ENCODE results near the gene CACUL1. TPM values are rescaled to one million over a fixed set of nuclear protein-coding genes. Genes with fewer than 3 reads are reported as not detected.
"Not testable (repeated sequence)": the region's sequence is repeated elsewhere in the genome, so short reads cannot be mapped to it uniquely, and the experiment has no call there.

CACUL1 gene
- total and polyA plus RNA-seq, 4 donors, result 5.3 to 48.7 (median 23.9) TPM

DNA sequence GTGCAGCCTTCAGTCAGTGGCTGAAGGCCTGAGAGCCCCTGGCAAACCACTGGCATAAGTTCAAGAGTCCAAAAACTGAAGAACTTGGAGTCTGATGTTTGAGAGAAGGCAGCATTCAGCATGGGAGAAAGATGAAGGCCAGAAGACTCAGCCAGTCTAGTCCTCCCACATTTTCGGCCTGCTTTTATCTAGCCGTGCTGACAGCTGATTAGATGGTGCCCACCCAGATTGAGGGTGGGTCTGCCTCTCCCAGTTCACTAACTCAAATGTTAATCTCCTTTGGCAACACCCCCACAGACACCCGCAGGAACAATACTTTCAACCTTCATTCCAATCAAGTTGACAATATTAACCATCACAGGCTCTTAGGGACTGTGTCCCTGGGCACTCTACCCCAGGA is 83.5 kb downstream of the CACUL1 start:
- intact Hi-C loops (cut with DNase I); H3K27me3 ChIP-seq (ENCODE audit: control insufficient read depth in 1 of 2, insufficient read depth in 2 of 2, low read length in 1 of 2); H3K36me3 ChIP-seq (ENCODE audit: control insufficient read depth in 1 of 2, insufficient read depth in 2 of 2, low read length in 1 of 2); ATAC-seq (ENCODE audit: low FRiP score); H3K27ac ChIP-seq (ENCODE audit: low read depth in 1 of 2, low read length in 2 of 2); H3K9me3 ChIP-seq (ENCODE audit: control insufficient read depth, low read length); H3K4me1 ChIP-seq (ENCODE audit: control insufficient read depth in 1 of 2, insufficient read depth in 2 of 2, low read length in 2 of 2); H3K4me3 ChIP-seq (ENCODE audit: low read length in 2 of 2); DNase-seq: not testable (repeated sequence)
- 67 to 87% methylated on average over 3 of the region's 3 CpGs for WGBS, 2 donors

DNA sequence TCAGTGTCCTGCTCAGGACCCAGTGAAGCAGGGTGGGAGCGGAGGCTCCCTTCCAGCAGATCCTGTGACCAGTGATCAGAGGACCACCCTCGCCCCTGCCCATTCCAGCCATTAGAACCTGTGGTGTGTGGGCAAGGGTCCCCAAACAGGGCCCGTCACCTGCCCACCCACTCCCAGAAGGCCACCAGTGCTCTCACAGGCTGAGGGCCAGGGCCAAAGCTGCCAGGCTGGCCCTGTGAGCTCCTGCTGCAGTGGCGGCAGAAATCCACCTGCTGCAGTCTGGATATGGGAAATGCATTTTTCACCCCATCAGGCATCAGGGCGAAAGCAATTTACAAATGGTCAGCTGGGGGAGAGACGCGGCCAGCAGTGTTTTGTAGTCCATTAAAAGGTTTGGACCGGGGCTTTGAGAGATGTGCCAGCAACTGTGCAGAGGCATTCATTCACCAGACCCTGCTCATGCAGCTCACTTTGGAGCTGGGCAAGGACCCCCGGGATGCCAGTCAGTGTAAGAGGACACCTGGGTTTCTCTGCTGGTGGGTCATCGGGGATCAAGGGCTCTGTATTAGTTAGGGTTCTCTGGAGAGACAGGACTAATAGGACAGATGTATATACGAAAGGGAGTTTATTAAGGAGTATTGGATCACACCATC is 84.2 kb downstream of the CACUL1 start:
- ATAC-seq (ENCODE audit: low FRiP score) (no peak), DNase-seq (no peak)
- WGBS, 2 donors, result 91 to 92% methylated on average over 11 of the region's 11 CpGs
- H3K9me3 ChIP-seq (ENCODE audit: control insufficient read depth, low read length), result no peaks in the 10 kb centered on the region
- H3K4me3 ChIP-seq (ENCODE audit: low read length in 2 of 2), result no peak overlapping the region
- intact Hi-C loops (cut with DNase I), result no loop called here
- no peak overlapping the region for H3K27ac ChIP-seq (ENCODE audit: low read depth in 1 of 2, low read length in 2 of 2)
- H3K4me1 ChIP-seq (ENCODE audit: control insufficient read depth in 1 of 2, insufficient read depth in 2 of 2, low read length in 2 of 2), result no peaks in the 10 kb centered on the region
- no peaks in the 10 kb centered on the region for H3K27me3 ChIP-seq (ENCODE audit: control insufficient read depth in 1 of 2, insufficient read depth in 2 of 2, low read length in 1 of 2)
- H3K36me3 ChIP-seq (ENCODE audit: control insufficient read depth in 1 of 2, insufficient read depth in 2 of 2, low read length in 1 of 2), result peaks cover 0 to 6% of the 10 kb centered on the region in 2 donors

DNA sequence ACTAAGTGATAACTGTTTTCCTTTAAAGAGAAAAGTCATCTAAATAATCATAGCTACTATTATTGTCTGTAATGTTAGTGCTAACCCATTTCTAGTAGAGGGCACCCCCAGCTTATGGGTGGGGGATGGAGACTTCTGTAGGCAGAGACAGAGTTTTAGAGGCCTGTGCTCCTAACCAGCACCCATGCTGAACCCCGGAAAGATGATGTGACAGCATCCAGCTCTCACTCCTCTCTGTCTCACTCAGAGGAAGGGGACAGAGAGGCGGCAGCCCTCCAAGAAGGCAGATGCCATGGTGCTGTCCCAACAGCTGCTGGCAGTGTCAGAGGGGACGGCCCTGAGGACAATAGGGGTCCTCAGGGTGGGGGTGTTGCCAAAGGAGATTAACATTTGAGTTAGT is 84.9 kb downstream of the CACUL1 start:
- H3K27me3 ChIP-seq (ENCODE audit: control insufficient read depth in 1 of 2, insufficient read depth in 2 of 2, low read length in 1 of 2), result no peaks in the 10 kb centered on the region
- H3K4me3 ChIP-seq (ENCODE audit: low read length in 2 of 2), result no peak overlapping the region
- ATAC-seq (ENCODE audit: low FRiP score) (no peak), DNase-seq (no peak)
- no peak overlapping the region for H3K27ac ChIP-seq (ENCODE audit: low read depth in 1 of 2, low read length in 2 of 2)
- H3K9me3 ChIP-seq (ENCODE audit: control insufficient read depth, low read length), result no peaks in the 10 kb centered on the region
- no peaks in the 10 kb centered on the region for H3K4me1 ChIP-seq (ENCODE audit: control insufficient read depth in 1 of 2, insufficient read depth in 2 of 2, low read length in 2 of 2)
- peaks cover 0 to 4% of the 10 kb centered on the region in 2 donors for H3K36me3 ChIP-seq (ENCODE audit: control insufficient read depth in 1 of 2, insufficient read depth in 2 of 2, low read length in 1 of 2)
- 62 to 64% methylated on average over 3 of the region's 3 CpGs for WGBS, 2 donors
- intact Hi-C loops (cut with DNase I), result no loop called here

DNA sequence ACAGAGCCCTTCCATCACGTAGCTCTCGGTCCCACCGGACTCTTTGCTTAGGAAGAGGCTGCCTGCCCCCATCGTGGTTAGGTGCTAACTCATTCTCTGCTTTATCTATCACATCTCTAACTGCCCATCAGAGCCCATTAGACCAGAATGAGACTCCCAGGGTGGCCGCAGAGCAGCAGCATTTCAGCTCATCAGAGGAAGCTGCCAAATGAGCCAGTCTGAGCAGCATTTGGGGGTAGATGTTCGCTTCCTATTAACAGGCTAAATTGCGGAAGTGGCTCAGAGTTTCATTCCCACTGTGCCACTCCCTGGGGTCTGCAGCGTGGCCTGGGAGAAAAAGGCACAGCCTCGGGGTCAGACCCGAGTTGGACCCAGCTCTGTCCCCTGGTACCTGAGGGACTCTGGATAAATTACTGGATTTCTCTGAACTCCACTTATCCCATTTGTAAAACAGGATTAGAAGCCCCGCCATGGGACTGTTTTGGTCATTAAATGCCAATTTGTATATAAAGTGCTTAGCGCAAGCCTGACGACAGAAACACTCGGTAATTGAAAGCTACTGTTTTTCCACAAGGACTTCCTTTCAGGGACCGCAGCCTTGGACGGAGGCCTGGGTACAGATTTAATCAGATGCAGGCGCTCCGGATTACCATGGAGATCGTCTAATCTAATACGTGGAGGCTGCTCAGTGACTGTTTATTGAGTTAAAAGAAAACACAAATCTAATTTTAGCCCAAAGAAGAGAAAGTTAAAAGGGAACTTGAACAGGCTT is 85.6 kb downstream of the CACUL1 start:
- peak in 1 of 2 donors; percentile 66 for DNase-seq
- no peaks in the 10 kb centered on the region for H3K4me1 ChIP-seq (ENCODE audit: control insufficient read depth in 1 of 2, insufficient read depth in 2 of 2, low read length in 2 of 2)
- H3K27me3 ChIP-seq (ENCODE audit: control insufficient read depth in 1 of 2, insufficient read depth in 2 of 2, low read length in 1 of 2), result no peaks in the 10 kb centered on the region
- ATAC-seq (ENCODE audit: low FRiP score), result peak; percentile 51
- no peaks in the 10 kb centered on the region for H3K9me3 ChIP-seq (ENCODE audit: control insufficient read depth, low read length)
- 22 to 23% methylated on average over 20 of the region's 20 CpGs for WGBS, 2 donors
- no peak overlapping the region for H3K27ac ChIP-seq (ENCODE audit: low read depth in 1 of 2, low read length in 2 of 2)
- no peaks in the 10 kb centered on the region for H3K36me3 ChIP-seq (ENCODE audit: control insufficient read depth in 1 of 2, insufficient read depth in 2 of 2, low read length in 1 of 2)
- H3K4me3 ChIP-seq (ENCODE audit: low read length in 2 of 2), result no peak overlapping the region
- intact Hi-C loops (cut with DNase I), result no loop called here

DNA sequence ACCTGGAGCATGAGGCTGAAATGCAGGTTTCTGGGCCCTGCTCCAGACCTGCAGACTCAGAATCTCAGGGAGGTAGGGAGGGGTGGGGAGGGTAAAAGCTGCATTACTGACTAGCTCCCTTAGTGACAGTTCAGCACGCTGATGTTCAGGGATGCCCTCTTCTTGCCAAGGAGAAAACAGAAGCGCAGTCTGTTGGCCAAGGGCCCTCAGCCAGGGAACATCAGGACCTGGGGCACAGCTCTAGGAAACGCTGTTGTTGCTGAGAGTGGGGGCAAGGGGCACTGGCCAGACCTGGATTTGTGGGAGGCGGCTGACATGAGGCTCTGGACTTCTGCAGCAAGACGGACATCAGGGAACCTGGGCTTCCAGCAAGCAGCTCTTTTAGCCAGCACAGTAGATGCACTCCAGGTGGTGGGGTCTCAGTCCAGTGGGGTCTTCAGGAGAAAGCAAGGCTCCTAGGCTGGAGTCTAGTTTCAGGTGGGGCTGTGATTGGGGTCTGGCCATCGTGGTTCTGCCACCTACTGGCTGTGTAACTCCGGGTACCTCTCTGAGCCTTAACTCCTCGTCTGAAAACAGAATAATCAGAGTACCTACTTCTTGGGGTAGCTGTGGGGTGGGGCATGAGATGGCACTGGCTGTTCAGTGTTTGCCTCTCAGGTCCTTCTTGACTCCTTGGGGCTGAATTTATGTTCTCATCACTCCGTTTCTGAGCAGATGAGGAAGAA is 86.4 kb downstream of the CACUL1 start:
- Histone ChIP-seq H3K36me3 (ENCODE audit: control insufficient read depth in 1 of 2, insufficient read depth in 2 of 2, low read length in 1 of 2) (no peaks in the 10 kb centered on the region), H3K4me1 (ENCODE audit: control insufficient read depth in 1 of 2, insufficient read depth in 2 of 2, low read length in 2 of 2) (no peaks in the 10 kb centered on the region), H3K27me3 (ENCODE audit: control insufficient read depth in 1 of 2, insufficient read depth in 2 of 2, low read length in 1 of 2) (no peaks in the 10 kb centered on the region), H3K4me3 (ENCODE audit: low read length in 2 of 2) (no peak overlapping the region), H3K9me3 (ENCODE audit: control insufficient read depth, low read length) (no peaks in the 10 kb centered on the region), H3K27ac (ENCODE audit: low read depth in 1 of 2, low read length in 2 of 2) (no peak overlapping the region)
- DNase-seq (no peak), ATAC-seq (ENCODE audit: low FRiP score) (no peak)
- 61% methylated on average over 9 of the region's 9 CpGs for WGBS, 2 donors
- intact Hi-C loops (cut with DNase I), result no loop called here

DNA sequence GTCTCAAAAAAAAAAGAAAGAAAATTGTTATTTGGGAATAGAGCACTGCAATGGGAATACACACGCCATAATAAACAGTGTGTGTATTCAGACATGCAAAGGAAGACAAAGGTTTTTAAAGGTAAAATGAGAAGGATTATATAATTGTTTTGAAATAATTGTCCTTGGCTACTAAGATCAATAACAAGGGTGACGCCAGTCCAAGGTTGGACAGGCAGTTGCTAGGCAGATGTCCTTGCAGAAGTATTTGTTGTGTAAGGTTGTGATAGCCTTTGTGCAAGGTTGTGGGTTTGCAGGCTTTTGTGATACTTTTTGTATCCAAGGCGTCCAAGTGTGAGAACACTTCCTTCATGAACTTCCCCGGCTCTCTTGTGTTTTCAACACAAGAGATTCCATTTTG is 87.0 kb downstream of the CACUL1 start:
- no peak overlapping the region for H3K27ac ChIP-seq (ENCODE audit: low read depth in 1 of 2, low read length in 2 of 2)
- no peak for ATAC-seq (ENCODE audit: low FRiP score)
- 87 to 92% methylated on average over 4 of the region's 4 CpGs for WGBS, 2 donors

DNA sequence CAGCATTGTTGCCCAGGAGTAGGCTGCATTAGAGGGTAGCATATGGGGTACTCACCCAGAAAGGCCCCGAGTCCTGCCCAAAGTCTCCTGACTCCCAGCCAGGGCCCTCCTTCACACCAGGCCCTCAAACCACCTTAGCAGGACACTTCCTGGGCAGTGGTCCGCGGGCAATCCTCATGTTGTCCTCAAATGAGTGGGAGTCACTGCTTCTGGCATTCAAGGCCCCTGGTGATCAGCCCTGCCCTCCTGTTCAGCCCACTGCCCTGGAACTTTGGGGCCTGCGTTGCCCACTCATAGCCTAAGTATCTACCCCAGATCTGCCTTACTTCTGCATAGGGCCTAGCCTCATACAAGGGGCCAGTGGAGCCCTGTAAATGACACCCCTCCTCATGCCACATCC is 88.4 kb downstream of the CACUL1 start:
- ATAC-seq (ENCODE audit: low FRiP score) (no peak), DNase-seq (no peak)
- Histone ChIP-seq H3K27me3 (ENCODE audit: control insufficient read depth in 1 of 2, insufficient read depth in 2 of 2, low read length in 1 of 2) (no peaks in the 10 kb centered on the region), H3K36me3 (ENCODE audit: control insufficient read depth in 1 of 2, insufficient read depth in 2 of 2, low read length in 1 of 2) (no peaks in the 10 kb centered on the region), H3K4me1 (ENCODE audit: control insufficient read depth in 1 of 2, insufficient read depth in 2 of 2, low read length in 2 of 2) (no peaks in the 10 kb centered on the region), H3K4me3 (ENCODE audit: low read length in 2 of 2) (no peak overlapping the region), H3K9me3 (ENCODE audit: control insufficient read depth, low read length) (no peaks in the 10 kb centered on the region), H3K27ac (ENCODE audit: low read depth in 1 of 2, low read length in 2 of 2) (no peak overlapping the region)
- intact Hi-C loops (cut with DNase I), result no loop called here
- 84 to 96% methylated on average over 4 of the region's 4 CpGs for WGBS, 2 donors

More for the DNA sequence above, 87.0 kb downstream of the CACUL1 start:
- H3K9me3 ChIP-seq (ENCODE audit: control insufficient read depth, low read length), result no peaks in the 10 kb centered on the region
- H3K4me3 ChIP-seq (ENCODE audit: low read length in 2 of 2), result no peak overlapping the region
- no peak for DNase-seq
- no peaks in the 10 kb centered on the region for H3K4me1 ChIP-seq (ENCODE audit: control insufficient read depth in 1 of 2, insufficient read depth in 2 of 2, low read length in 2 of 2)
- intact Hi-C loops (cut with DNase I), result no loop called here
- H3K36me3 ChIP-seq (ENCODE audit: control insufficient read depth in 1 of 2, insufficient read depth in 2 of 2, low read length in 1 of 2), result no peaks in the 10 kb centered on the region
- no peaks in the 10 kb centered on the region for H3K27me3 ChIP-seq (ENCODE audit: control insufficient read depth in 1 of 2, insufficient read depth in 2 of 2, low read length in 1 of 2)

DNA sequence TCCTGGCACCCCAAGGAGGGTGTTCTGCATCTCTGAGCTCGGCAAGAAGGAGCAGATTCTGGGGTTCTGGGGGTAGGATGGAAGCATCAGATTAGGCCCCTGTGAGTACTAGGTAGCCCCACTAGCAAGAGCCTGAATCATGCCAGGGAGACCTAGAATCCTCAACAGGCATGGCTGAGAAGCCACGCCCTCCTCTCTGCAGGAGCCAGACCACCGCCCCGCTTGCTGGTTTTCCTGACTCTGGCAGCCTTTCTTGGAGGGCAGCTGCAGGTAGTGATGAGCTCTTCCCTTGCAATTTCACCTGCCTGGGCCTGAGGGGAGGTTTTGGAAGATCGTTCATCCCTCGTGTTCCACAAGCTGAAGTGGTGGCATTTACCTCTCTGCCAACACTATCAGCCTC is 90.4 kb downstream of the CACUL1 start:
- no peak overlapping the region for H3K4me3 ChIP-seq (ENCODE audit: low read length in 2 of 2)
- intact Hi-C loops (cut with DNase I), result no loop called here
- H3K4me1 ChIP-seq (ENCODE audit: control insufficient read depth in 1 of 2, insufficient read depth in 2 of 2, low read length in 2 of 2), result no peaks in the 10 kb centered on the region
- no peak overlapping the region for H3K27ac ChIP-seq (ENCODE audit: low read depth in 1 of 2, low read length in 2 of 2)
- WGBS, 2 donors, result 45 to 64% methylated on average over 6 of the region's 6 CpGs
- no peaks in the 10 kb centered on the region for H3K9me3 ChIP-seq (ENCODE audit: control insufficient read depth, low read length)
- ATAC-seq (ENCODE audit: low FRiP score) (no peak), DNase-seq (no peak)
- H3K36me3 ChIP-seq (ENCODE audit: control insufficient read depth in 1 of 2, insufficient read depth in 2 of 2, low read length in 1 of 2), result no peaks in the 10 kb centered on the region
- H3K27me3 ChIP-seq (ENCODE audit: control insufficient read depth in 1 of 2, insufficient read depth in 2 of 2, low read length in 1 of 2), result no peaks in the 10 kb centered on the region
